Panc1 (cell line): ENCODE data around the gene HMGA1.

Experiments used
- POLR2AphosphoS5 ChIP-seq: IDR thresholded peaks from 2 replicates; pipeline ENCODE4 v1.6.1; 2012; ENCODE audit warnings: mild to moderate bottlenecking, low read depth, low read length, moderate library complexity
- REST ChIP-seq, 2 experiments: IDR thresholded peaks; 2 replicates each; pipeline ENCODE4 v1.6.1; 2011 to 2012; ENCODE audit warnings: low read depth in 2 of 2, control low read depth in 1 of 2, low read length in 1 of 2, mild to moderate bottlenecking in 1 of 2, moderate library complexity in 1 of 2; ENCODE audit not compliant: insufficient read depth in 1 of 2
- TF ChIP-seq, protein P1 (sequence below): fragments of 450-650 bp; IDR thresholded peaks from 2 replicates; pipeline ENCODE4 v1.5.1; 2017; ENCODE audit warnings: mild to moderate bottlenecking

GRCh38 chr6:34295721-34296120 lies 59.0 kb downstream of the HMGA1 start:
- no peak for TF ChIP-seq POLR2AphosphoS5
- TF ChIP-seq, protein P1, sequence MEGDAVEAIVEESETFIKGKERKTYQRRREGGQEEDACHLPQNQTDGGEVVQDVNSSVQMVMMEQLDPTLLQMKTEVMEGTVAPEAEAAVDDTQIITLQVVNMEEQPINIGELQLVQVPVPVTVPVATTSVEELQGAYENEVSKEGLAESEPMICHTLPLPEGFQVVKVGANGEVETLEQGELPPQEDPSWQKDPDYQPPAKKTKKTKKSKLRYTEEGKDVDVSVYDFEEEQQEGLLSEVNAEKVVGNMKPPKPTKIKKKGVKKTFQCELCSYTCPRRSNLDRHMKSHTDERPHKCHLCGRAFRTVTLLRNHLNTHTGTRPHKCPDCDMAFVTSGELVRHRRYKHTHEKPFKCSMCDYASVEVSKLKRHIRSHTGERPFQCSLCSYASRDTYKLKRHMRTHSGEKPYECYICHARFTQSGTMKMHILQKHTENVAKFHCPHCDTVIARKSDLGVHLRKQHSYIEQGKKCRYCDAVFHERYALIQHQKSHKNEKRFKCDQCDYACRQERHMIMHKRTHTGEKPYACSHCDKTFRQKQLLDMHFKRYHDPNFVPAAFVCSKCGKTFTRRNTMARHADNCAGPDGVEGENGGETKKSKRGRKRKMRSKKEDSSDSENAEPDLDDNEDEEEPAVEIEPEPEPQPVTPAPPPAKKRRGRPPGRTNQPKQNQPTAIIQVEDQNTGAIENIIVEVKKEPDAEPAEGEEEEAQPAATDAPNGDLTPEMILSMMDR = no peak
- no peak for TF ChIP-seq REST (IDR thresholded peaks at IDR 0.05; ENCODE audit: insufficient read depth in 1 of 2, low read depth in 2 of 2, low read length in 1 of 2)
